Fibroblast of skin of right biceps (primary cell): ENCODE data around the gene USH1G.

Experiments used
- DNase-seq: peaks from one replicate; pipeline ENCODE4 v3.0.0-alpha.2; 2013

USH1G gene

DNA sequence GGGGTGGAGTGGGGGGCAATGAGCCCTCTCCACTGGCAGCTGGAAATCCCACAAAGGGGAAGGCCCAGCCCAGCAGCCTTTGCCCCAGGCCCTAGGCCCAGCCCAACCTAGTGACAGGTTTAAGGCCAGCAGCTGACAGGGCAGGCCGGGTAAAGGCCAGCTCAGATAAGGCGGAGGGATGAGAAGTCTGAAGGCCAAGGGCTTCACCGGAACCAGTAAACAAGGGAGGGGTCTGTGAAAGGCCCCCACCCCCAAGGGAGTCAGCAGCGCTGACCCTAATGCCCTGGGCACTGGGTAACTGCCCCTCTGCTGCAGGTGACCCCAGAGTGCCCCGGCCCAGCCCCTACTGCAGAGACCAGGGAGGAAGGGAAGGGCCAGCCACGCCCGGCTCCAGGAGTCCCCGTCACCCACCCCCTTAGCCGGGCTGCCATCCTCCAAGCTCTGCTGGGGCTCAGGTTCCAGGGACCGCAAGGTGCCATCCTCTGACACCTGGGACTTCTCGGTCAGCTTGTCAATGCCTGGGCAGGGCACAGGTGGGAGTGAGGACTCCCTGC, 30.2 kb upstream of the USH1G start:
- DNase-seq, result no peak

DNA sequence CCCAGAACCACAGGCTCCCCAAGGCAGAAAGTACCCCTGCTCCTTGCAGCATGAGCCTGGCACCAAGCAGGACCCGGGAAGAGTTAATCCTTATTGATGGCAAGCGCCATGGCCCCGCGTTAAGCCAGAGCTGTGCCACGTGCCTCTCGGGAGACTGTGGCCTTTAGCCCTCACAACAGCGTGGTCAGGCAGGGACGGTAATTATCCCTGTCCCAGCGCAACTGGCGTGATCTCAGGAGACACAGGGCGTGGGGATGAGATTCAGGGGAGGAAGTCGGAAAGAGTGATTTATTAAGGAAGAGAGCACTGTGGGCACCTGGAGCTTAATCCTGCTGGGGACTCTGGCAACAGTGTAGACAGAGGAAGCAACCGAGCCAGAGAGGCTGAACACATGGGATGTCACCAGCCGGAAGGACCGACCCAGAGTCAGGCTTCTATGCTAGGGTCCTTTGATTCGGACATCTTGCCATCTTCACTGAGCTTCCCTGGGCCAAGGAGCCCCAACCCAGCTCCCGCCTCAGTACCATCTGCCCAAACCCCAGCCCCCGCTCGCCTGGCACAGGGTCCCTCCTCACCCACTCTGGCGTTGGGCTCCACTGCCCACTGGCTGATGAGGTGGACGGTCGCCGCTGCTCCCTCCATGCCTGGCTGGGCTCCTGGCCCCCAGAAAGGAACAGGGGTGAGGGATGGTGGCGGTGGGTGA, 29.5 kb upstream of the USH1G start:
- no peak for DNase-seq

DNA sequence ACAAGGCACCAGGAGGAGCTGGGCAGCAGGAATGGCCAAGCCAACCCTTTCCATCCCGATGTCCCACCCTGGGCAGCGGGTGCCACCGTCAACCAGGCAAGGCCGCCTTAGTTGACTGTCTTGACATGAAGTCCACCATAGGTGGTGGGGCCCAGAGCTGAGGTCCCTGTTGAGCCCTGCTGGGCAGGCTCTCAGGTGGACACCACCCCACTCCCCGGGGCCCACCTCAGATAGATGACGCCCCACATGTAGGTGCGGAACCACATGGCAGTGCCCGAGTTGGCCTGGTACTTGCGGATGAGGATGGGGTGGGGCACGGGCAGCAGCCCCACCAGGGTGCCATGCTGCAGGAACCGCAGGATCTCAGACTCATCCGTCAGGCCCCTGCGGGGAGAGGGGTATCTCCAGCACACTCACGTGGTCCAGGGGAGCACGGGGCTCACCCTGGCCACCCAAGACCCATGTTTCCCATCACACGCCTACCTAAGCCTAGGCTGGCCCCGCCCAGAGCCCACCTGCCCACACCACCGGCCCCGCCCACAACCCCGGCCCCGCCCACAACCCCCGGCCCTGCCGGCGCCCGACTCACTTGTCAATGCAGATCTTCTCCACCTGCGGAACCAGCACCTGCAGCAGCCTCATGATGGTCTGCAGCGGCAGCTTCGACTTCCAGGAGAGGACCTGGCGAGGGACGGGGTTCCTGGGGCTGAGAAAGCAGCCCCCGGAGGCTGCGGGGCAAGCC, 28.8 kb upstream of the USH1G start:
- DNase-seq, result no peak

DNA sequence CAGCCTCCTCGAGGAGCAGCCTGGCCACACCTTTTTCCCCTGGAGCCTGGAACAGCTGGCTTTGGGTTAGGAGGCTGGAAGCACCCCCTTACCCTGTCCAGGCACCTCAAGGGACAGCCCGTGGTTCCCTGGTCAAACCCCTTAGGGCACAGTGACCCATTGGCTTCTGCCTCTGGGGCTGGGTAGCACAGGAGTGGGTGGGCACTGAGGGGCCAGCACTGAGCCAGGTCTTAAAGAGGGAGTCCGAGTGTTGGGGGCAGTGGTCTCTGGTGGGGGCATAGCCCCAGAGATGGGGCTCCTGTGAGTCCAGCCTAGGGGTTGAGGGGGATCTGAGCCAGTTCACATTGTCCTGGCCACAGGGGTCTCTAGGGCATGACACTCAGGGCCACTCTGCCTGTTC, 28.0 kb upstream of the USH1G start:
- DNase-seq, result no peak

DNA sequence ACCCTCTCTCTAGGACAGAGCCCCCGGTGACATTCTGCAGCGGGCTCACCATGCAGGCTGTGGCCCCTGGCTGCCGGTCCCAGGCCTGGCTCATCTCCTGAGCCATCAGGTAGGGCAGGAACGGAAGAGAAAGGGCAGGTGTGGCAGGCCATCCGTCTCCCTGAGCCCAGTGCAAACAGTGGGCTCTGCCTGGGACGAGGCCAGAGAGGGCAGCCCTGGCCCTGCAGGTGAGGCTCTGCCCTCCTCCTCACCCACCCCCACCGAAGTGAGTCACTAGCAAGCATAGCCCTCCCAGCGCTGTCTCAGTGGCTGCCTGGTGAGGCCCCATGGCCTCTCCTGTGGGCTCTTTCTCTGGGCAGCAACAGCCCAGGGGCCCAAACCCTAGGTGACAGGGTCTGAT, 27.2 kb upstream of the USH1G start:
- DNase-seq, result no peak

DNA sequence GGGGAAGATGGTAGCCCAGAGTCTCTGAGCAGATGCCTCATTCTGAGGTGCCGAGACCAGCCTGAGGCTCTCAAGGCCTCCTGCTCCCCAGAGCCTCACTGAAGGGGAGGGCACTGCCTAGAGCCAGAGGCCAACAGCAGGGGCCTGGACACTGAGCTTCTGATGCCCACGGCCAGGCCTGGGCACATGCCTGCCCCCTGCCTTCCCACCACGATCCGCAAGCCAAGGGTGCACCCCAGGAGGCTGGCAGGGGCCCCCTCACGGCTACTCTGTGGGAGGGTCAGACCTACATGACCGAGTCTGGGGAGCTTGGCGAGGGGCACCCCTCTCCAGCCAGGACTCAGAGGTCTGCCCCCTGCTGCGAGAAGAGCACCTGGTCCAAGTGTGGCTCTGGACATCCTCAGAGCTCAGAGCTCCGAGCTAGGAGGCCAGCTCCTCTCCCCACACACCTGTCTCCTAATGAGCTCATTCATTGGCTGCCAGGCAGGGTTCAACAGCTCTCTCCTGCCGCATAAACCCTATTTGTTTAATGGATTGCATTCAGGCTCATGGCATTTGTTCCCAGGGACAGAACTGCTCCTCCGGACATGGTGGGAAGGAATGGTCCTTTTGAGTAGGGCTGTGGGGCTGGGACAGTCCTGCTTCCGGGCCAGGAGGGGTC, 26.5 kb upstream of the USH1G start:
- DNase-seq, result no peak

DNA sequence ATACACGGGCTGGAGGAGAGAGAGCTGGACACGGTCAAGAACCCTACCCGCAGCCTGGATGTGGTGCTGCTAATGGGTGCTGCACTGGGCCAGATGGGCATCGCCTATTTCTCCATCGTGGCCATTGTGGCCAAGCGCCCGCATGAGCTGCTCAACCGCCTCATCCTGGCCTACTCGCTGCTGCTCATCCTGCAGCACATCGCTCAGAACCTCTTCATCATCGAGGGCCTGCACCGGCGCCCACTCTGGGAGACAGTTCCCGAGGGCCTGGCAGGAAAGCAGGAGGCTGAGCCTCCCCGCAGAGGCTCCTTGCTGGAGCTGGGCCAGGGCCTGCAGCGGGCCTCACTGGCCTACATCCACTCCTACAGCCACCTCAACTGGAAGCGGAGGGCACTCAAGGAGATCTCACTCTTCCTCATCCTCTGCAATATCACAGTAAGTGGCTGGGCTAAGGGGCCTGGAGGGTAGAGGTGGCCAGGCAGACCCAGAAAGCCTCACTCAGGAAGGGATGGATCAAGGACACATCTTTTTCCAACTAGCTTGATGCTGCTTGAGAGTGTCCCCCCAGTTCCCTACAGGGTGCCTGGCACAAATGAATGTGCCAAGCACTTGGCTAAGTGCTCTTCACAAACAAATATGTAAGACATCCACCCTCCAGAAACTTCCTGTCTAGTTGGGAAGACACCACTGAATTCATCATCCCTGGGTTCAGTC, 24.1 kb upstream of the USH1G start:
- no peak for DNase-seq

DNA sequence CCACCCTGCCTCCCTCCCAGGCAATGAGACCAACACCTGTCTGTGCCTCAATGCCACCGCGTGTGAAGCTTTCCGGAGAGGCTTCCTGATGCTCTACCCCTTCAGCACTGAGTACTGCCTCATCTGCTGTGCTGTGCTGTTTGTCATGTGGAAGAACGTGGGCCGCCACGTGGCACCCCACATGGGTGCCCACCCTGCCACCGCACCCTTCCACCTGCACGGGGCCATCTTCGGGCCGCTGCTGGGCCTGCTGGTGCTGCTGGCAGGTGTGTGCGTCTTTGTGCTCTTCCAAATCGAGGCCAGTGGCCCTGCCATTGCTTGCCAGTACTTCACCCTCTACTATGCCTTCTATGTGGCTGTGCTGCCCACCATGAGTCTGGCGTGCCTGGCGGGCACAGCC, 23.6 kb upstream of the USH1G start:
- no peak for DNase-seq

DNA sequence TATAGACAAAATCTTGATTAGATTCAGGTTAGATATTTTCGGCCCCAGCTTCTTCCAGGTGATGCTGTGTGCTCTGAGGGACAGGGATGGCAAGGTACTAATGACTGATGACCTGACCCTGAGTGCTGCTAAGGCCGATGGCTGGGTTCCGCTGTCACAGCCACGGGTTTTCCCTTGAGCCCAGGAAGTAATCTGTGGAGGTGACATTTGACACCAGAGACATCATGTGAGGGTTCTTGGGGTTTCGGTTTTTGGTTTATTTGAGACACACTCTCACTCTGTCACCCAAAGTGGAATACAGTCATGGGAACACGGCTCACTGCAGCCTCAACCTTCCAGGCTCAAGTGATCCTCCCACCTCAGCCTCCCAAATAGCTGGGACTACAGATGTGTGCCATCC, 22.5 kb upstream of the USH1G start:
- DNase-seq, result no peak

DNA sequence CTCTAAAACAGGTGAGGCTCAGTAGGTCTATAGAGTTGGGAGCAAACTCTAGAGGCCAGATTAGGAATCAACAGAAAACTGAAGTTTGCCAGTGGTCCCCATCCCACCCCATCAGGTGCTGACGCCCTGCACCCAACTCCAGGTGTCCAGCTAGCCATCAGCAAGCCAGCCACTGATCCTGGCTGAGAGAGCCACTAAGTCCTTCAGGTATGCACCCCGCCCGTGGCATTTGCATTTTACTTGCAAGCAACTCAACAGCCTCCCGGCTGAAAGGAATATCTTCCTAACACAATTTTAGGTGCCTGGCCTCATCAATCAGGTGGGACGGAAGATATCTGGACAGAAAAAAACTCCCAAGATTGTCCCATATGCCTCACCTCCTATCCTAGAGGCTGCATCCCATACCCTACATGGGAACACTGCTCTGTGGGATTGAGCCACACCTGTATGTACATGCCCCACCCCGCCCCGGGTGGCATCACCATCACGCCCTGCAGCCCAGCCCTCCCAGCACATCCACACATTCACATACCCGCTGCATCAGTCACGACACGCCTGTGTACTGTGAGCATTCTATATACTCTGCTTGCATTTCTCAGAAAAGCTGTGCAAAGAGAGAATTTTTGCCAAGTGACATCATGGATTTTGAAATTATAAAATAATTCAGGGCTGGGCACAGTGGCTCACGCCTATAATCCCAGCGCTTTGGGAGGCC, 20.9 kb upstream of the USH1G start:
- DNase-seq, result no peak

DNA sequence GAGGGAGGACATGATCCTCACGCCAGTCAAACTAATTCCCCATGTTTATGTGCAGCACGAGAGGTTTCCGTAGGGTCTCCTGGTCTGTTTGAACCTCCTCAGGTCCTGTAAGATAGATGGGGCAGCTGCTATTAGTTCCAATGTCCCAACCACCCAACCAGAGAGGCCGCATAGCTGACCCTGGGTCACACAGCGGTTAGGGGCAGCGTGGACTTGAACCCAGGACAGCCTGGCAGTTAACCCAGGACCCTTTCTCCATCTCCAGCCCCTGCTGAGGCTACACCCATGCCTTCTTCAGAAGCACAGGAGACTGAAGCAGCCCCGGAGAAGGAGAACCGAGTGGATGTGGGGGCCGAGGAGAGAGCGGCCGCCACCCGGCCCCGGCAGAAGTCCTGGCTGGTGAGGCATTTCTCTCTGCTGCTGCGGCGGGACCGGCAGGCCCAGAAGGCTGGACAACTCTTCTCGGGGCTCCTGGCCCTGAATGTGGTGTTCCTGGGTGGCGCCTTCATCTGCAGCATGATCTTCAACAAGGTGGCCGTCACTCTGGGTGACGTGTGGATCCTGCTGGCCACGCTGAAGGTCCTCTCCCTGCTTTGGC, 18.2 kb upstream of the USH1G start:
- DNase-seq, result no peak

DNA sequence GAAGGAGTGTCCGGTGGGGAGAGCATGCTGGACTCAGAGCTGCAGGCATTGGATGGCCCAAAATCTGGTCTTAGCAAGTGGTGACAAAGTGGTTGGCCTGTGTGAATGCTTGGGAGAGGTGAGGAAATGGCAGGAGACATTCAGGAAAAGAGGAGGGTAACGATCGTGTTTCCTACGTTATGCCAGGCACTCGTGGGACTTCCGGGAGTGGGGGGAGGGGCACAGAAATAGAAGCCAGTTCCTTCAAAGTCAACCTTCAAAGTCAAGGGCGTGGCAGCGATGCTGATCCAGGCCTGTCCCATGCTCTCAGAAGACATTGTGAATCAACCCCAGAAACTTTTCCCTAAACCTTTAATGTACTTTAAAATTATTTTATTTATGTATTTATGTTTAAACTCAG, 16.5 kb upstream of the USH1G start:
- no peak for DNase-seq

DNA sequence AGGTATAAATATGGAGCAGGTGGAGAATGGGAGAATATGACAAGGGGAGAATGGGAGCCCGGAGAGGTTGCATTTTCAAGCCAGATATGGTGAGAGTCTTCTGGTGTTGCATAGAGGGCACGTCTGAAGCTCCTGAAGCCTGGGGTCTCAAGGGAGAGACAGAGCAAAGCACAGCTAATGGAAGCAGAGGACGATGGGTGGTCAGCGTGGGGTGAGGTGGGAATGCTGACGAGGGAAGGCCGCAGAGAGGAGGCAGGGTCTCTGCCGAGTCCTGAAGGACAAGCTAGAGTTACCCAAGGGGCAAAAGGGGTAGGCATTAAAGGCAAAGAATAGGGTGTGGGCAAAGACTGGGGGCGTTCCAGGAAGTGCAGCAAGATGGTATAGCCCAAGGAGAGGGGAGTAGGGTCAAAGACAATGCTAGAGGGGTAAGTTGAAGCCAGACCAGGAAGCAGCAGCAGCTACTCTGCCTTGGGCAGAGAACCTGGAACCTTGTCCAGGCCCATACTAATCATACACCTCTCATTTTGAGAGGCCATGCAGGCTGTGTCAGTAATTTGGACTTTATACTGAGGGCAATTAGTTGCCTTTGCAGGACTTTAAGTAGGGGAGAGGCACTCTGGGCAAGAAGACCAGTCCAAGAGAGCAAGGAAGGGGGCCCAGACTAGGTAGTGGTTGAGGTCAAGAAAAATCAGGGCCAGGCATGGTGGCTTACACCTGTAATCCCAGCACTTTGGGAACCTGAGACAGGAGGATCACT, 15.3 kb upstream of the USH1G start:
- no peak for DNase-seq

DNA sequence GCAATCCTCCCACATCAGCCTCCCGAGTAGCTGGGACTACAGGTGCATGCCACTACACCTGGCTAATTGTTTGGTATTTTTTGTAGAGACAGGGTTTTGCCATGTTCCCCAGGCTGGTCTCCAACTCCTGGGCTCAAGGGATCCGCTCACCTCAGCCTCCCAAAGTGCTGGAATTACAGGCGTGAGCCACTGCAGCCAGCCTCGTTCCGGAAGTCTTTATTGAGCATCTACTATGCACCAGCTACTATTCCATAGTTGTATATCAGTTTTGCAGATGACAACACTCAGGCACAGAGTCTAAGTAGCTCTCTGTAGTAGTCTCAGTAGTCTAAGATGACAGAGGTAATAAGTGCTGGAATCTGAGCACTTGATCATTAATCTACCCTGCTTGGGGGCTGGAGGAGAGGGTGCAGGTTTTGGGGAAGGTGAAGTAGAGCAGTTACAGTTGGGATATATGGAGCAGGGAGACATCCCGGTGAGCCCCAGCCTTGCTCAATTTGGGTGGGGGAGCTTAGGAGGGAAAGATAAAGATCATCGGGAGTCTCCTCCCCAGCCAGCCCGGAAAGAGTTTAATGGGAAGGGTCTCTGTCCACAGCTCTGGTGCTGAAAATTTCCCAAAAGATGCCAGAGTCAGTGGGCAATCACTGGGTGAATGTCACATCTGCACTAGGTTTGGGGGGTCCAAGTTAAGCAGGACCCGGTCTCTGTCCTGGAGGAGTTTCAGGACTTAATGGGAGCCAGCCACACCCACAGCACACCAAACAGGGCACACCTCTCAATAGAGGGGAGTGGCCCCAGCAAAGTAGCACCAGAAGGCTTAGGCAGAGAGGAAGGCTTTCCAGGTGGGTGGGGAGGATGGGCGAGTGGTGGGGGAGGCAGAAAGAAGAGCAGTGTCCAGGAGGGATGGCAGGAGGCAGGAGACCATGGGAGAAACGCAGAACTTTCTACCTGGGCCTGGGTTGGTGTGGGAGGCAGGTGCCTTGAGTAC, 14.3 kb upstream of the USH1G start:
- no peak for DNase-seq

DNA sequence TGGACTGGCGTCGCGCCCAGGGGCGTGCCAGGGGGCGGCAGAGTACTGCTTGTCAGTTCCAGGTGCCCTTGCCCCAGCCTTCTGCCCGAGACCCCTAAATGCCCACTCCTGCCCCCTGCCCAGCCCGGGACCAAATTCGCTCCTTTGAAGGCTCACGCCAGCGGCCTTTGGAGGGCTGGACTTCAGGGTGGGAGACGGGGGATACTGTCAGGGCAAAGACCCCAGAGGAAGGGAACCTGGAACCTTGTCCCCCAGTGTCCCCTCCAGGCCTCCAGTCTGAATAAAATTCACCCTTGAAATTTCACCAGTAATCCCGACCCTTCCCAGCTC, 13.4 kb upstream of the USH1G start:
- DNase-seq, result no peak

DNA sequence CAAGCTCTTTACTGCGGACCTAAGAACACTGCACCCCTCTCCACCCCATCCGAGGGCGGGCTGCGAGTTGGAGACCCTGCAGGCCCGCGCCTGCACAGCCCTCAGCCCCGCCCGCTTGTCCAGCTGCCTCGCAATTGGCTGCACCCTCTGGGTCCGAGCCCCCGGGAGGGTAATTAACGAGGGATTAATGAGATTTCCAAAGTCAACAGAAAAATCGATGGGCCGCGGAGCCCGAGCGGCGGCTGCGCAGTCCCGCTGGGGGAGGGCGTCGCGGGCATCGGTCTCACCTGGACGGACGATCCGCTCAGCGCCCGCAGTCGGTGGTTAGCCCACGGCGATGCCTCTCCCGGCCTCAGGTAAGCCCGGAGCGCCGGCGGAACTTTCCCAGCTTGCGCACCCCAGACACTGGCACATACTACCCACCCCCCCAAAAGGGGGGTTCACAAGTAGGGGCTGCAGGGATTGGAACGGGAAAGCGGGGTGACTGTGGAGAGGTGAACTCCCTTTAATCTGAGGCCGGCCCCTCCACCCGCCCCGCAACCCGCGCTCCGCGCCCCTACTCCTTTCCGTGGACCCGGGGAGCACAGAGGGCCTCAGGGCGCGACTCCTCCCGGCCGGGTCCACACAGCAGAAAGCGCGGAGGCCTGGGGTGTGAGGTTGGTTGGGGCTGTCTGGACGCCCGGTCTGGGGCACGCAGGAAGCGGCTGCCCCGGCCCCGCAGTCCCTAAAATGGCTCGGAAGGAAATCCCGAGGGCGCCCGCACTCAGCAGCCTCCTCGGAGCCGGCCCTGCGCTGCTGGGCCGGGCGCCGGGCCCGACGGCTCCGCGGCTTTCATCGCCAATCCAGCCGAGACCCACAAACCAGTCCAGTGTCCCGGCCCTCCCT, 12.8 kb upstream of the USH1G start, which contains the start of gene OTOP3:
TSS of gene OTOP3 (plus strand) at position 314 of the 885 bp plus-strand sequence. CDS start at position 338, 24 bp downstream.
- no peak for DNase-seq

DNA sequence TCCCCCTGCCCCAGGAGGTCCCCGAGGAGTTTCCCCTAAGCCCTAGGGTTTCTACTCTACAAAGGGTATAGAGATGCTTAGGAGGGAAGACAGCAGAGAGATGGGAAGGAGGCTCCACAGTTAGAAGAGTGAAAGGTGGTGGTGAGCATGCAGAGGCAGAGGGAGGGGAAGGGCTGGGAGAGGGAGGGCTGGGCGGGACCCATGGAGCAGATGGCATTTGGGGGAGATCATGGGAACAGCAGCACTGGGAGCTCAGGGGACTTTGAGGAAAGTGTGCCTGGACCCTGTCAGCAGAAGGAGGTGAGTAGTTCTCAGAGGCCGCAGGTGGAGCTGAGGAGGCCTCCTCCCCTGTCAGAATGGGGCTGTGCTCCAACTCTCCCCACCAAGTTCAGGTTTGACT, 12.0 kb upstream of the USH1G start:
- no peak for DNase-seq

DNA sequence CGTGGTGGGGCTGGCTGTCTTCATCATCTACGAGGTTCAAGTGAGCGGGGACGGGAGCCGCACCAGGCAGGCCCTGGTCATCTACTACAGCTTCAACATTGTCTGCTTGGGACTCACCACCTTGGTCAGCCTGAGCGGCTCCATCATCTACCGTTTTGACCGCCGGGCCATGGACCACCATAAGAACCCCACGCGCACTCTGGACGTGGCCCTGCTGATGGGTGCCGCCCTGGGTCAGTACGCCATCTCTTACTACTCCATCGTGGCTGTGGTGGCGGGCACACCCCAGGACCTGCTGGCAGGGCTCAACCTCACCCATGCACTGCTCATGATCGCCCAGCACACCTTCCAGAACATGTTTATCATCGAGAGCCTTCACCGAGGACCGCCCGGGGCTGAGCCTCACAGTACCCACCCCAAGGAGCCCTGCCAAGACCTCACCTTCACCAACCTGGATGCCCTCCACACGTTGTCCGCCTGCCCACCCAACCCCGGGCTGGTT, 7.5 kb upstream of the USH1G start:
- DNase-seq, result no peak

DNA sequence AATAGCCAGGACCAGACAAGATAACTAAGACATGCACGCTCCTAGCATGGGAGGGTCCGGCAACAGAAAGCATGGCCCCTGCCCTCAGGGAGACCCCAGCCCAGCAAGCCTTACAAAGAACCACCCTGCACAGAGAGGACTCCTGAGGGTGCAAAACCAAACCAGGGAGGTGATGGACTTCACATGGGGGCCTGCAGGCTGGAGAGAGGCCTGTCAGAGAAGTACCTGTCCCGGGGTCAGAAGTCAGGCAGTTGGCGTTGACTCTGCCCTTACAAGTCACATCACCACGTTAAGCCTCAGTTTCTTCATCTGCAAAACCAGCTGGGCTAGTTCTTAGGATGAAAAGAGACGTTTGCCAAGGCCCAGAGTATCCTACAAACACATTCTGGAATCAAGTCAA, 5.7 kb upstream of the USH1G start:
- no peak for DNase-seq
